Measurements from ENCODE around the gene PRLR.
"Not testable (repeated sequence)": the region's sequence is repeated elsewhere in the genome, so short reads cannot be mapped to it uniquely, and the experiment has no call there.

PRLR gene

DNA sequence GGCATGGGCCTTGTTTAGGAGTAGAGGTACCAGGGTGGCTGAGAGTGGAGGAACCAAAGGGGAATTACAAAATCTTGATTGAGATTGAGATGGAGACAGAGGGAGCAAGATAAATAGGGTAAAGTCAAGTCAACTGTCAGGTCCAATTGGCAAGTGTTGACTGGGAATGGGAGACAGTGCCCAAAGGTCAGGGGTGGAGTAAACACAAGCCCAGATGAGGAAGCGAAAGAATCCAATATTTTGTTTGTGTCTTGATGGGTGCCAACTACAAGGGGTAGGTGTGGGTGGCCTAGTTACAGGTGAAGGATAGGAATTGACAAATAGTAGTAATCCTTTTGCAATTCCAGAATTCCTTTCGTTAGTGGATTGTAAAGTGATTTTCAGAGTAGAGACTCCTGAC is 107.5 kb downstream of the PRLR start:
- Mint-ChIP-seq H3K4me3 (no peak overlapping the region), H3K27me3 (peaks cover 18% of the 10 kb centered on the region), H3K27ac (no peak overlapping the region), H3K4me1 (ENCODE audit: low read depth) (peaks cover 2% of the 10 kb centered on the region), H3K36me3 (ENCODE audit: low read depth) (no peaks in the 10 kb centered on the region), H3K9me3 (no peaks in the 10 kb centered on the region)

- no peaks in the 10 kb centered on the region for H3K9me3 Mint-ChIP-seq
- H3K36me3 Mint-ChIP-seq (ENCODE audit: low read depth): no peaks in the 10 kb centered on the region
- H3K4me3 Mint-ChIP-seq: no peak overlapping the region
- peaks cover 3% of the 10 kb centered on the region for H3K4me1 Mint-ChIP-seq (ENCODE audit: low read depth)
- peaks cover 4% of the 10 kb centered on the region for H3K27me3 Mint-ChIP-seq
- H3K27ac Mint-ChIP-seq: no peak overlapping the region
These were observed 109.6 kb downstream of the PRLR start for GRCh38 chr5:35120715-35121114.

DNA sequence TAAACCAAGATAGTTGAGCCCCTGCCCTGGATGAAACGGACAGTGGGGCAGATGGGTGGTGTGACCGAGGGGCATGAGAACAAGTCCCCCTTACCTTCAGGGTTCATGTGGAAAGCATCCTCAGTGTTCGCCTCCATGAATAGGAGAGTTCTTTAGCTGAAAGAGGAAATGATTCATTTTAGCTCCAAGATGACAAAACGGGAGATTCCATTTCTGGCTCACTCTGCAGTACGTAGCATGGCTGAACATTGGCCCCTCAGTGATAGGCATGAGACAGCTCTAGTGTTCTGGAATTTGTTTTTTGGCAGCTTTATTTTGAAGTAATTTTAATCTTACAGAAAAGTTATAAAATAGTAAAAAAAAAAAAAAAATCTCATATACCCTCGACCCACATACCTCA is 112.3 kb downstream of the PRLR start:
- H3K4me1 Mint-ChIP-seq (ENCODE audit: low read depth): peaks cover 3% of the 10 kb centered on the region
- peaks cover 16% of the 10 kb centered on the region for H3K27me3 Mint-ChIP-seq
- H3K36me3 Mint-ChIP-seq (ENCODE audit: low read depth): no peaks in the 10 kb centered on the region
- H3K4me3 Mint-ChIP-seq: no peak overlapping the region
- no peak overlapping the region for H3K27ac Mint-ChIP-seq
- peaks cover 4% of the 10 kb centered on the region for H3K9me3 Mint-ChIP-seq

DNA sequence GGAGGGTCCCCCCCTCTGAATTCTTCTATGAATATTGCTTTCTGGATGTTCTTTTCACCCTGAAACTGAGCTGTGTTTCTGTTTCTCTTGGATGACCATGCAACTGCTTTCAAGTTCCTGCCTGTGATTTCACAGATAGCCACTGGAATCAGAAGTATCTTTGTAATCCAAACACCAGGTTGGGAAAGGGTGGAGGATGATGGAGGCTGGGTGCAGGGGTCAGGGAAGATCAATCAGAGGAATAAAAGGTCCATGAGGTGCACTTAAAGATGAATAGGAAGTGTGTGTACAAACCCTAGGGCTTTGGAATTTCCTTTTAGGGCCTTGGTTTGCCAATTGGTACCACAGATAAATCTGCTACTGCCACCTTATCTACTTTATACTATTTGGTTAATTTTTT is 114.4 kb downstream of the PRLR start:
- Mint-ChIP-seq H3K4me3 (no peak overlapping the region), H3K27ac (no peak overlapping the region), H3K27me3 (peaks cover 30% of the 10 kb centered on the region), H3K9me3 (peaks cover 4% of the 10 kb centered on the region), H3K4me1 (ENCODE audit: low read depth) (peaks cover 3% of the 10 kb centered on the region), H3K36me3 (ENCODE audit: low read depth) (no peaks in the 10 kb centered on the region)

- no peak overlapping the region for H3K27ac Mint-ChIP-seq
- no peak overlapping the region for H3K4me3 Mint-ChIP-seq
- H3K27me3 Mint-ChIP-seq: peaks cover 30% of the 10 kb centered on the region
- no peaks in the 10 kb centered on the region for H3K36me3 Mint-ChIP-seq (ENCODE audit: low read depth)
- peaks cover 4% of the 10 kb centered on the region for H3K9me3 Mint-ChIP-seq
- peaks cover 3% of the 10 kb centered on the region for H3K4me1 Mint-ChIP-seq (ENCODE audit: low read depth)
These were observed 115.6 kb downstream of the PRLR start for GRCh38 chr5:35114698-35115097.

DNA sequence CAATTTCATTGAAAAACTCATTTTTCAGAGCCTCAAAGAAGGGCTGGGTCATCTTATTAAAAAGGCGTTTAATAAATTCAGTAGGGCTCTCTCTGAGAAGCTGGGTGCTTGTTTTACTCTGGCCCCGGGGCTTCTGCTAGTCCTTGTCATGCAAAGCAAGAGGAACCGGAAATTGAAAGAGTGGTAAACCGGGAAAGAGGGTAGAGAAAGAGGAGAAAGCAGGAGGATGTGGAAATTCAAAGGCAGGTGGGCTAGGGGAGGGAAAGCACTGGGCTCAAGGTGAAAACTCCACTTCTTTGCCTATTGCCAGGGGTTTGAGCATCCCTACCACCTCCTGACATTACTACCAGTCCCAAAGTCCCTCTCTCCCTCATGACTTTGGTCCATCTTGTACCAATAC is 118.0 kb downstream of the PRLR start:
- peaks cover 30% of the 10 kb centered on the region for H3K27me3 Mint-ChIP-seq
- H3K4me3 Mint-ChIP-seq: no peak overlapping the region
- no peaks in the 10 kb centered on the region for H3K36me3 Mint-ChIP-seq (ENCODE audit: low read depth)
- H3K27ac Mint-ChIP-seq: no peak overlapping the region
- peaks cover 4% of the 10 kb centered on the region for H3K9me3 Mint-ChIP-seq
- H3K4me1 Mint-ChIP-seq (ENCODE audit: low read depth): no peaks in the 10 kb centered on the region

GRCh38 chr5:35104550-35104949 is 125.7 kb downstream of the PRLR start:
- H3K36me3 Mint-ChIP-seq (ENCODE audit: low read depth); H3K4me3 Mint-ChIP-seq; H3K27ac Mint-ChIP-seq; H3K9me3 Mint-ChIP-seq; H3K4me1 Mint-ChIP-seq (ENCODE audit: low read depth): not testable (repeated sequence)
- peaks cover 35% of the 10 kb centered on the region for H3K27me3 Mint-ChIP-seq

DNA sequence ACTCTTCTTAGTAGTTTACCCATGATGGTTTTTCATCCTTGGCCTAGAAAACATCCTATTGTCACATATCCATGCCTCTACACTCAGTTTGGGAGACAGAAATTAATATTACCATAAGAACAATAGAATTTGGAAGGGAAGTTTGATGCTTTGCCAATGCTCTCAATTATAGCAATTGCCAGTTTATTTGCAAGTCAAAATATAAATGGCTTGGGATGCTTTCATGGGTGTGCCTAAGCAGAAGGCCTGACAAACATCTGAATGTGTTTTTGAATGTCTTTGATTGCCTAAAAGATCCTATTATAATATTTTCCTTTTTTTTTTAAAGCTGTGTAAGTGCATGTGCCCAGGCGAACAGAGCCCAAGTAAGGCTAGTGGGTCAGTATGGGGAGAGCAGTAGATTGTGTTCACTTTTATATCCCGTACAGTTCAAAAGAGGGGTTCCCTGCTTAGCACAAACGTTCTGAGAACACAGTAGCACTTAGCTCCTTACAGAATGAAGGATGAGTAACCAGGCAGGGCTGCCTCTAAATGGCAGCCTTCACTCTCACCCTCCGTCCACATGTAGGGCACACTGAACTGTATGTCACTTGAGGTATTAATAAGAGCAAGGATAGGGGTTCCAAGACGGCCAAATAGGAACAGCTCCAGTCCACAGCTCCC is 126.5 kb downstream of the PRLR start:
- Mint-ChIP-seq H3K36me3 (ENCODE audit: low read depth) (no peaks in the 10 kb centered on the region), H3K4me3 (no peak overlapping the region), H3K9me3 (no peaks in the 10 kb centered on the region), H3K27me3 (peaks cover 35% of the 10 kb centered on the region), H3K27ac (peak overlapping the region; percentile 59), H3K4me1 (ENCODE audit: low read depth) (no peaks in the 10 kb centered on the region)

GRCh38 chr5:35101720-35102119 is 128.6 kb downstream of the PRLR start:
- H3K4me1 Mint-ChIP-seq (ENCODE audit: low read depth); H3K9me3 Mint-ChIP-seq; H3K27ac Mint-ChIP-seq; H3K4me3 Mint-ChIP-seq; H3K36me3 Mint-ChIP-seq (ENCODE audit: low read depth): not testable (repeated sequence)
- H3K27me3 Mint-ChIP-seq: peaks cover 30% of the 10 kb centered on the region

DNA sequence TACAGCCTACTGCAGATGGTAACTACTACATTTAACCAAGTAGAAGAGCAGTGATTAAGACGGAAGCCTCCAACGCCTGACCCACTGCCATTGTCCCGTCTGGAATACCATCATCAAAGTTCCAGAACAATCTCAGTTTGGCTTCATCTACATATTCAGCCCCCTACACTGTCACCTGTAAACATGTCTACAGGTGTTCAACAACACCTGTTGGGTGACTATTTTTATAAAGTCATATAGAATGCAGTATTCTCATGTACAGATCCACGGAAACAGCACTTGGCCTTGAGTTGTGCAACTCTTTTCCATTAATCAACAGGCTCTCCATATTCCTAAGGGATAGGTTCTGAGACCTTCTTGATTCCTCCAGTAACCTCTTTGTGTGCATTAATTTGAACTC is 129.3 kb downstream of the PRLR start:
- Mint-ChIP-seq H3K9me3 (no peaks in the 10 kb centered on the region), H3K36me3 (ENCODE audit: low read depth) (no peaks in the 10 kb centered on the region), H3K4me1 (ENCODE audit: low read depth) (no peaks in the 10 kb centered on the region), H3K27me3 (peaks cover 24% of the 10 kb centered on the region), H3K4me3 (no peak overlapping the region), H3K27ac (no peak overlapping the region)

DNA sequence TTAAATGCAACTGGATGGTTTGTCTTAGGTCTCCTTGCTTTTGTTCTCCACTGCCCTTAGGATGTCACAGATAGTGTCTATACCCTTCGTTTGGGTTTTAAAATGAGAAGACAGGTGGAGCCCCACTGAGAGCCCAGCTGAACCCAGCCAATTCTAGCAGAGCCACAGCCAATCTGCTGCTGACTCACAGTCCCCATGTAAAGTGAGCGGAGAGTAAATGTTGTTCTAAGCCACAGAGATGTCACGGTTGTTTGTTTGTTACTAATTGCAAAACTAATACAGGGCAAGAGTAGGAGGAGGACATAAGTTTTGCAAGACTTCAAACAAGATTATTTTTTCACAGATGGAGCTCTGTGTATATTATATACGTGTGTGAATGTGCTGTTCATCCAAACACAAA is 132.1 kb downstream of the PRLR start:
- Mint-ChIP-seq H3K9me3 (no peaks in the 10 kb centered on the region), H3K27ac (no peak overlapping the region), H3K36me3 (ENCODE audit: low read depth) (no peaks in the 10 kb centered on the region), H3K4me1 (ENCODE audit: low read depth) (no peaks in the 10 kb centered on the region), H3K27me3 (peaks cover 13% of the 10 kb centered on the region), H3K4me3 (no peak overlapping the region)

GRCh38 chr5:35096932-35097331 is 133.4 kb downstream of the PRLR start:
- H3K27me3 Mint-ChIP-seq: peaks cover 6% of the 10 kb centered on the region
- no peaks in the 10 kb centered on the region for H3K9me3 Mint-ChIP-seq
- peaks cover 3% of the 10 kb centered on the region for H3K4me1 Mint-ChIP-seq (ENCODE audit: low read depth)
- no peak overlapping the region for H3K27ac Mint-ChIP-seq
- no peaks in the 10 kb centered on the region for H3K36me3 Mint-ChIP-seq (ENCODE audit: low read depth)
- no peak overlapping the region for H3K4me3 Mint-ChIP-seq

- no peaks in the 10 kb centered on the region for H3K9me3 Mint-ChIP-seq
- peaks cover 3% of the 10 kb centered on the region for H3K4me1 Mint-ChIP-seq (ENCODE audit: low read depth)
- H3K36me3 Mint-ChIP-seq (ENCODE audit: low read depth): no peaks in the 10 kb centered on the region
- H3K4me3 Mint-ChIP-seq: no peak overlapping the region
- peaks cover 2% of the 10 kb centered on the region for H3K27me3 Mint-ChIP-seq
- H3K27ac Mint-ChIP-seq: no peak overlapping the region
These were observed 134.1 kb downstream of the PRLR start for GRCh38 chr5:35096216-35096615.

DNA sequence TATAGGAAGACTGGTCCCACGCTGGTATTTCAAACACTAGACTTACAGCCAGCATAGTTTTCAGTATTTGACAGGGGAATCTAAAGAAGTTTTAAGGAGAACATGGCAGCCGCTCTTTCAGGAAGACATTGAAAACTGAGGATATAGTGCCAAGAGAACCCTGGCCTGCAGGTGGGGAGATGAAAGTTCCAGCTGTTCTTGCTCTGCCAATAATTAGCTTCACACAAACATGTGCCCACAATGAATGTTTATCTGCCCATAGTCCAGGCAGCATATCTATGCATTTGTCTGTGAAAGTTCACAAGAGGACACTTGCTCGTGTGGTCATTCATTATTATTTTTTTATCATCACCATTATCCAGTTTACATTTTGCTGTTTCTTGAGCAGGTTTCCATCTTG is 134.9 kb downstream of the PRLR start:
- H3K9me3 Mint-ChIP-seq: no peaks in the 10 kb centered on the region
- H3K27ac Mint-ChIP-seq: no peak overlapping the region
- peaks cover 3% of the 10 kb centered on the region for H3K4me1 Mint-ChIP-seq (ENCODE audit: low read depth)
- no peaks in the 10 kb centered on the region for H3K36me3 Mint-ChIP-seq (ENCODE audit: low read depth)
- H3K4me3 Mint-ChIP-seq: no peak overlapping the region
- no peaks in the 10 kb centered on the region for H3K27me3 Mint-ChIP-seq

GRCh38 chr5:35094948-35095347 is 135.3 kb downstream of the PRLR start:
- H3K27me3 Mint-ChIP-seq: no peaks in the 10 kb centered on the region

GRCh38 chr5:35092703-35093102 is 137.6 kb downstream of the PRLR start:
- no peak overlapping the region for H3K4me3 Mint-ChIP-seq
- H3K27me3 Mint-ChIP-seq: peaks cover 4% of the 10 kb centered on the region
- H3K4me1 Mint-ChIP-seq (ENCODE audit: low read depth): peaks cover 3% of the 10 kb centered on the region
- H3K27ac Mint-ChIP-seq: no peak overlapping the region
- no peaks in the 10 kb centered on the region for H3K9me3 Mint-ChIP-seq
- no peaks in the 10 kb centered on the region for H3K36me3 Mint-ChIP-seq (ENCODE audit: low read depth)

More at GRCh38 chr5:35094948-35095347, 135.3 kb downstream of the PRLR start:
- no peaks in the 10 kb centered on the region for H3K36me3 Mint-ChIP-seq (ENCODE audit: low read depth)
- H3K4me1 Mint-ChIP-seq (ENCODE audit: low read depth): peaks cover 3% of the 10 kb centered on the region
- H3K27ac Mint-ChIP-seq: no peak overlapping the region
- H3K4me3 Mint-ChIP-seq: no peak overlapping the region
- H3K9me3 Mint-ChIP-seq: no peaks in the 10 kb centered on the region

Data from stimulated activated naive CD8-positive, alpha-beta T cell treated with anti-CD3 and anti-CD28 coated beads, Interleukin-15, Interleukin-2, amounts not matched to agents 100 ng/mL and 50 ng/mL, for 24 hours (primary cell).